Calu3 (cell line): ENCODE measurements around the gene HECTD1. TPM values are rescaled to one million over a fixed set of nuclear protein-coding genes. Genes with fewer than 3 reads are reported as not detected.

ENCODE experiments used
- BruUV-seq: library from RNA; stranded (reverse); fragments of 400-500 nt; replicated peaks from 2 replicates; lab custom pipeline; 2021; lab: Mats Ljungman, UMichigan
- CTCF ChIA-PET: fragments of 300-600 bp; sonication (Branson Sonifier 250); formaldehyde crosslinking; loops from one replicate; lab custom pipeline; 2022; ENCODE audit warnings: antibody characterized with exemption; lab: Charles Lee
- DNase-seq: peaks from one replicate; pipeline ENCODE4 v3.0.0; 2022
- H3K27ac Mint-ChIP-seq: one replicate; pipeline ENCODE4 v1.8.0; 2022; ENCODE audit warnings: mixed read lengths; ENCODE audit not compliant: unreplicated experiment
- H3K27me3 Mint-ChIP-seq: one replicate; pipeline ENCODE4 v1.8.0; 2022; ENCODE audit warnings: mixed read lengths; ENCODE audit not compliant: unreplicated experiment
- H3K36me3 Mint-ChIP-seq: one replicate; pipeline ENCODE4 v1.8.0; 2022; ENCODE audit warnings: mild to moderate bottlenecking, moderate library complexity, mixed read lengths; ENCODE audit not compliant: insufficient read depth, unreplicated experiment
- H3K4me1 Mint-ChIP-seq: one replicate; pipeline ENCODE4 v1.8.0; 2022; ENCODE audit warnings: mild to moderate bottlenecking, low read depth, mixed read lengths; ENCODE audit not compliant: unreplicated experiment
- H3K4me3 Mint-ChIP-seq: one replicate; pipeline ENCODE4 v1.8.0; 2022; ENCODE audit warnings: mild to moderate bottlenecking, low read depth, moderate library complexity, mixed read lengths; ENCODE audit not compliant: unreplicated experiment
- H3K9me3 Mint-ChIP-seq: one replicate; pipeline ENCODE4 v1.8.0; 2022; ENCODE audit warnings: low read depth, mixed read lengths; ENCODE audit not compliant: unreplicated experiment
- intact Hi-C: fragments of 100-400 bp; cut with micrococcal nuclease; formaldehyde crosslinking; loops from one replicate; pipeline ENCODE4 v1.10.0; 2022; ENCODE audit not compliant: unreplicated experiment
- total RNA-seq: library from RNA; stranded (reverse); gene quantifications from 2 replicates; pipeline ENCODE4 v1.2.3, GENCODE V29; 2022
- TF ChIP-seq, protein P1 (sequence below): fragments of 200-600 bp; IDR thresholded peaks from one replicate; pipeline ENCODE4 v1.8.0; 2022; ENCODE audit warnings: antibody characterized with exemption; ENCODE audit not compliant: unreplicated experiment

The HECTD1 gene
- total RNA-seq, 1 experiment from 2014 or later, result 98.6 TPM

DNA sequence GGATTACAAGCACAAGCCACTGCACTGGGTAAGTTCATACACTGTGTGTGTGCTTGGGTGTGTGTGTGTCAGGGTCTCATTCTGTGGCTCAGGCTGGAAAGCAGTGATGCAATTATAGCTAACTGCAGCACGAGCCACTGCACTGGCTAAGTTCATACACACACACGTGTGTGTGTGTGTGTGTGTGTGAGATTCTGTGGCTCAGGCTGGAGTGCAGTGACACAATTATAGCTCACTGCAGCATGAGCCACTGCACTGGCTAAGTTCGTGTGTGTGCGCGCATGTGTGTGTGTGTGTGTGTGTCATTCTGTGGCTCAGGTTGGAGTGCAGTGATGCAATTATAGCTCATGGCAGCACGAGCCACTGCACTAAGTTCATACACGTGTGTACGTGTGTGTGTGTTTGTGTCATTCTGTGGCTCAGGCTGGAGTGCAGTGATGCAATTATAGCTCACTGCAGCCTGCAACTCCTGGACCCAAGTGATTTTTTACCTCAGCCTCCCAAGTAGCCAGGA lies 85.4 kb downstream of the HECTD1 start:
- TF ChIP-seq, protein P1, sequence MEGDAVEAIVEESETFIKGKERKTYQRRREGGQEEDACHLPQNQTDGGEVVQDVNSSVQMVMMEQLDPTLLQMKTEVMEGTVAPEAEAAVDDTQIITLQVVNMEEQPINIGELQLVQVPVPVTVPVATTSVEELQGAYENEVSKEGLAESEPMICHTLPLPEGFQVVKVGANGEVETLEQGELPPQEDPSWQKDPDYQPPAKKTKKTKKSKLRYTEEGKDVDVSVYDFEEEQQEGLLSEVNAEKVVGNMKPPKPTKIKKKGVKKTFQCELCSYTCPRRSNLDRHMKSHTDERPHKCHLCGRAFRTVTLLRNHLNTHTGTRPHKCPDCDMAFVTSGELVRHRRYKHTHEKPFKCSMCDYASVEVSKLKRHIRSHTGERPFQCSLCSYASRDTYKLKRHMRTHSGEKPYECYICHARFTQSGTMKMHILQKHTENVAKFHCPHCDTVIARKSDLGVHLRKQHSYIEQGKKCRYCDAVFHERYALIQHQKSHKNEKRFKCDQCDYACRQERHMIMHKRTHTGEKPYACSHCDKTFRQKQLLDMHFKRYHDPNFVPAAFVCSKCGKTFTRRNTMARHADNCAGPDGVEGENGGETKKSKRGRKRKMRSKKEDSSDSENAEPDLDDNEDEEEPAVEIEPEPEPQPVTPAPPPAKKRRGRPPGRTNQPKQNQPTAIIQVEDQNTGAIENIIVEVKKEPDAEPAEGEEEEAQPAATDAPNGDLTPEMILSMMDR, result no peak
- CTCF ChIA-PET, result no interaction called here
- H3K27ac Mint-ChIP-seq, result no peak overlapping the region
- H3K9me3 Mint-ChIP-seq, result no peaks in the 10 kb centered on the region
- no peaks in the 10 kb centered on the region for H3K27me3 Mint-ChIP-seq
- DNase-seq, result no peak
- no TSS peak for BruUV-seq
- peaks cover 60% of the 10 kb centered on the region for H3K36me3 Mint-ChIP-seq
- intact Hi-C loops, result no loop called here
- H3K4me3 Mint-ChIP-seq, result no peak overlapping the region
- H3K4me1 Mint-ChIP-seq, result no peaks in the 10 kb centered on the region

DNA sequence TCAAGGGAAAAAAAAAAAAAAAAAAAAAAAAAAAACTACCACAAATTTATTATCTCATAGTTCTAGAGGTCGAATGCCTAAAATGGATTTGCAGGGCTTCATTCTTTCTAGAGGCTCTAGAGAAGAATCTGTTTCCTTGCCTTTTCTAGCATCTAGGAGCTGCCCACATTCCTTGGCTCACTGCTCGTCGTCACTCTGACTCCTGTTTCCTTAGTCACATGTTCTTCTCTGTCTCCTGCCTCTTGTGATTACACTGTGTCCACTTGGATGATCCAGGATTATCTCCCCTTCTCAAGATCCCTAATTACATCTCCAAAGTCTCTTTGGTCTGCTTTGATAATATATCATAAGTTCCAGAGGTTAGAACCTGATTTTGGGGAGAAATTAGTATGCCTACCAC lies 88.7 kb downstream of the HECTD1 start:
- CTCF ChIA-PET, result no interaction called here
- Mint-ChIP-seq H3K27ac (no peak overlapping the region), H3K4me1 (no peaks in the 10 kb centered on the region), H3K27me3 (no peaks in the 10 kb centered on the region), H3K4me3 (no peak overlapping the region), H3K9me3 (no peaks in the 10 kb centered on the region), H3K36me3 (peaks cover 51% of the 10 kb centered on the region)
- no TSS peak for BruUV-seq
- TF ChIP-seq, protein P1, result no peak
- intact Hi-C loops, result no loop called here
- DNase-seq, result no peak

DNA sequence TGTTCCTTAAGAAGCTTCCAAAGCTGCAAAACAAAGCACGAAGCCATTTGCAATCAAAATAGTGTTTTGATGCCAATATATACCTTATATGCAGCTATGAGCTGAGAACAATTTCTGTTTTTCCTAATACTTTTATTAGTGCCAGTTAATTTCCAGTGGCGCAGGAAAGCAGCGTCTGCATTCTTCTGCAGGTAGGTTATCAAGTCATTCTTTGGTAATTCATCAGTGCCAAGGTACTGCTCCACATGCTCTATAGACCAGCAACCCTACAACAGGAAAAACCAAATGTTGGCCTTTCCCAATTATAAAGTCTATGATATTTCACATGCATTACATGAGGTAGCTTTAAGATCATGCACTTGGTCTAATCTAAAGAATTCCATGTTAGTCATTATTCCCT lies 93.8 kb downstream of the HECTD1 start:
- no peaks in the 10 kb centered on the region for H3K4me1 Mint-ChIP-seq
- TF ChIP-seq, protein P1, result no peak
- H3K9me3 Mint-ChIP-seq, result no peaks in the 10 kb centered on the region
- CTCF ChIA-PET, result no interaction called here
- H3K36me3 Mint-ChIP-seq, result peaks cover 29% of the 10 kb centered on the region
- BruUV-seq, result no TSS peak
- H3K27me3 Mint-ChIP-seq, result no peaks in the 10 kb centered on the region
- no peak overlapping the region for H3K27ac Mint-ChIP-seq
- no peak for DNase-seq
- intact Hi-C loops, result no loop called here
- no peak overlapping the region for H3K4me3 Mint-ChIP-seq

DNA sequence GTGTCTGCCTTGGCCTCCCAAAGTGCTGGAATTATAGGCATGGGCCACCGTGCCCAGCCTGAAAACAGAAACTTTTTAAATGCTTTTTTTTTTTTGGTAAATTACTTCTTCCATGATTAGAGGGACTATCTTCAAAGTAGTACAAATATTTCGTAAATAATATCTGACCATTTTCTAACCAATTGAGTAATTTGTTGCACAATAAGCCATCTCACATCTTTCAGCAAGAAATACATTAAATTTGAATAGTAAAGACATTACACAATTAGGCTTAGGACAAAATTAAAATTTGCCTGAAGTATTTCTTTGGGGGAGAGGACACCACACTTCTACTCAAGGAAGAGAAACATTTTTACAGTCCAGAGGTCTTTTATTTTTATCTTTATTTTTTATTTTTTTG lies 96.7 kb downstream of the HECTD1 start:
- peaks cover 17% of the 10 kb centered on the region for H3K36me3 Mint-ChIP-seq

More for the DNA sequence above, 96.7 kb downstream of the HECTD1 start:
- TF ChIP-seq, protein P1, result no peak
- no TSS peak for BruUV-seq
- no peak overlapping the region for H3K27ac Mint-ChIP-seq
- CTCF ChIA-PET, result interaction anchor here (0.8 to 1.5 kb wide), 2 partner anchors 84 to 217 kb away, joined by 3 to 5 read pairs; partner anchors contain the start of gene STRN3
- intact Hi-C loops, result no loop called here
- H3K4me1 Mint-ChIP-seq, result no peaks in the 10 kb centered on the region
- DNase-seq, result no peak
- H3K27me3 Mint-ChIP-seq, result no peaks in the 10 kb centered on the region
- H3K4me3 Mint-ChIP-seq, result no peak overlapping the region
- no peaks in the 10 kb centered on the region for H3K9me3 Mint-ChIP-seq
